Rectal smooth muscle tissue (tissue), 1 donor: ENCODE data around the gene HBS1L.

ENCODE experiments used
- H3K27ac ChIP-seq: one replicate; pipeline ENCODE4 v1.7.0; 2013; ENCODE audit warnings: low read depth, low read length, inconsistent platforms
- H3K27me3 ChIP-seq: one replicate; pipeline ENCODE4 v1.7.0; 2013; ENCODE audit warnings: low read length; ENCODE audit not compliant: control insufficient read depth, insufficient read depth
- H3K36me3 ChIP-seq: one replicate; pipeline ENCODE4 v1.7.0; 2013; ENCODE audit warnings: low read length; ENCODE audit not compliant: control insufficient read depth, insufficient read depth
- H3K4me1 ChIP-seq: one replicate; pipeline ENCODE4 v1.7.0; 2013; ENCODE audit warnings: low read length; ENCODE audit not compliant: control insufficient read depth, insufficient read depth
- H3K4me3 ChIP-seq: one replicate; pipeline ENCODE4 v1.7.0; 2013; ENCODE audit warnings: low read length
- H3K9ac ChIP-seq: one replicate; pipeline ENCODE4 v1.7.0; 2013; ENCODE audit warnings: low read length

Gene HBS1L

GRCh38 chr6:134930463-134930862 is 124.2 kb downstream of the HBS1L start:
- Histone ChIP-seq H3K4me1 (no peaks in the 10 kb centered on the region), H3K36me3 (no peaks in the 10 kb centered on the region), H3K27ac (no peak overlapping the region), H3K27me3 (no peaks in the 10 kb centered on the region), H3K4me3 (no peak overlapping the region), H3K9ac (no peak overlapping the region)

GRCh38 chr6:134928151-134928900 is 126.3 kb downstream of the HBS1L start:
- H3K36me3 ChIP-seq, result no peaks in the 10 kb centered on the region
- H3K27ac ChIP-seq, result no peak overlapping the region
- H3K4me3 ChIP-seq, result no peak overlapping the region
- no peaks in the 10 kb centered on the region for H3K27me3 ChIP-seq
- no peak overlapping the region for H3K9ac ChIP-seq
- H3K4me1 ChIP-seq, result no peaks in the 10 kb centered on the region

GRCh38 chr6:134925800-134926199 is 128.8 kb downstream of the HBS1L start:
- H3K36me3 ChIP-seq, result no peaks in the 10 kb centered on the region
- H3K9ac ChIP-seq, result no peak overlapping the region
- no peak overlapping the region for H3K4me3 ChIP-seq
- no peaks in the 10 kb centered on the region for H3K4me1 ChIP-seq
- no peaks in the 10 kb centered on the region for H3K27me3 ChIP-seq
- no peak overlapping the region for H3K27ac ChIP-seq

- Histone ChIP-seq H3K9ac (no peak overlapping the region), H3K27me3 (no peaks in the 10 kb centered on the region), H3K27ac (no peak overlapping the region), H3K36me3 (no peaks in the 10 kb centered on the region), H3K4me1 (no peaks in the 10 kb centered on the region), H3K4me3 (no peak overlapping the region)
These were observed 132.8 kb downstream of the HBS1L start for GRCh38 chr6:134921721-134922261.

GRCh38 chr6:134921276-134921675 is 133.3 kb downstream of the HBS1L start:
- Histone ChIP-seq H3K4me1 (no peaks in the 10 kb centered on the region), H3K36me3 (no peaks in the 10 kb centered on the region), H3K27ac (no peak overlapping the region)

GRCh38 chr6:134920422-134920821 is 134.2 kb downstream of the HBS1L start:
- Histone ChIP-seq H3K36me3 (no peaks in the 10 kb centered on the region), H3K9ac (no peak overlapping the region), H3K4me1 (no peaks in the 10 kb centered on the region), H3K4me3 (no peak overlapping the region), H3K27ac (no peak overlapping the region), H3K27me3 (no peaks in the 10 kb centered on the region)

More at GRCh38 chr6:134921276-134921675, 133.3 kb downstream of the HBS1L start:
- Histone ChIP-seq H3K4me3 (no peak overlapping the region), H3K9ac (no peak overlapping the region), H3K27me3 (no peaks in the 10 kb centered on the region)

- H3K4me1 ChIP-seq, result no peaks in the 10 kb centered on the region
- H3K4me3 ChIP-seq, result no peak overlapping the region
- H3K27ac ChIP-seq, result no peak overlapping the region
- no peaks in the 10 kb centered on the region for H3K27me3 ChIP-seq
- H3K9ac ChIP-seq, result no peak overlapping the region
- no peaks in the 10 kb centered on the region for H3K36me3 ChIP-seq
These were observed 136.1 kb downstream of the HBS1L start for GRCh38 chr6:134918418-134918961.

- Histone ChIP-seq H3K27ac (no peak overlapping the region), H3K9ac (no peak overlapping the region), H3K36me3 (no peaks in the 10 kb centered on the region), H3K27me3 (no peaks in the 10 kb centered on the region), H3K4me3 (no peak overlapping the region), H3K4me1 (no peaks in the 10 kb centered on the region)
These were observed 143.1 kb downstream of the HBS1L start for GRCh38 chr6:134911547-134911946.

GRCh38 chr6:134910593-134910935 is 144.1 kb downstream of the HBS1L start:
- no peak overlapping the region for H3K9ac ChIP-seq
- H3K4me1 ChIP-seq, result no peaks in the 10 kb centered on the region
- no peak overlapping the region for H3K27ac ChIP-seq
- no peaks in the 10 kb centered on the region for H3K27me3 ChIP-seq
- H3K36me3 ChIP-seq, result no peaks in the 10 kb centered on the region
- H3K4me3 ChIP-seq, result no peak overlapping the region
